GM19372 (cell line): ENCODE results near the gene RBM12.

Source experiments
- ATAC-seq: cut with Tn5 transposase; IDR thresholded peaks from one replicate; pipeline ENCODE4 v1.9.1; 2021; ENCODE audit warnings: mild to moderate bottlenecking, low read depth, moderate library complexity; ENCODE audit not compliant: unreplicated experiment

The RBM12 gene

GRCh38 chr20:35601990-35602389 lies 62.7 kb downstream of the RBM12 start:
- no peak for ATAC-seq

GRCh38 chr20:35600993-35601973 lies 63.4 kb downstream of the RBM12 start:
- no peak for ATAC-seq

DNA sequence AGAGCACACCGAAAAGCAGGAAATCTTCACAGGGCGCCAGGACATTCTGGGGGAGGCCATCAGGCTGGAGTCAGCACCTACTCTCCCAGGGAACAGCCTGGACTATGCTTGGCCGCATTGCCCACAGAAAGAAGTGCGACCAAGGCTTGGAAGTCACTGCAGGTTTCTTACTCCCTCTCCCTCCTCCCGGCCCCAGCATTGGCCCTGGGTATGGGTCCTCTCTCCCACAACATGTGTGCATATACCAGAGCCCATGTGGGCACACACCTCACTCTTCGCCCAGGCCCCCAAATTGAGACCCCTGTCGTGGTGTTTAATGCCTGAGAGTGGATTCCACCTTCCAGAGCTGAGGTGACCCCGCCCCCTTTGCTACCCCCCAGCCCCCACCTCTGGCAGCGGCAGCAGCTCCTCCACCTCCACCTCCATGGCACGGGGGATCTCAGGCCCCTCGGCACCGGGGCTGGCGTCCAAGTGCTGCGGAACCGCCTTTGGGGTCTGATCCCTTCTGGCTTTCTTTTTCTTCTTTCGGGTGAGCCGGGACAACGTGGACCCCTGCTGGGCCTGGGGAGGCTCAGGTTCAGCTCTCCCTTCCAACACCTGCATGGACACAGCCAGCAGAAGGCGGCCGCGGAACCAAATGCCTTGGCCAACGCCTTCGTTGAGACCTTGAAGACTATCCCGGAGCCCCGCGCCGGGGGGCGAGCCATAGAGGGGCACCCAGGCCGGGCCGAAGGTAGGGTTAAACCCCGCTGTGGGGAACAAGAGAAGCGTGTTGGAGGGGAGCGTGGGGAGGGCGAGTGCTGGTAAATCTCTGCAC lies 64.3 kb downstream of the RBM12 start:
- no peak for ATAC-seq

GRCh38 chr20:35599776-35600120 lies 65.0 kb downstream of the RBM12 start:
- ATAC-seq, result no peak
